Measurements from ENCODE around the gene NIBAN1. TPM values are rescaled to one million over a fixed set of nuclear protein-coding genes. Genes with fewer than 3 reads are reported as not detected.
"Not testable (repeated sequence)": the region's sequence is repeated elsewhere in the genome, so short reads cannot be mapped to it uniquely, and the experiment has no call there.

Gene NIBAN1, protein sequence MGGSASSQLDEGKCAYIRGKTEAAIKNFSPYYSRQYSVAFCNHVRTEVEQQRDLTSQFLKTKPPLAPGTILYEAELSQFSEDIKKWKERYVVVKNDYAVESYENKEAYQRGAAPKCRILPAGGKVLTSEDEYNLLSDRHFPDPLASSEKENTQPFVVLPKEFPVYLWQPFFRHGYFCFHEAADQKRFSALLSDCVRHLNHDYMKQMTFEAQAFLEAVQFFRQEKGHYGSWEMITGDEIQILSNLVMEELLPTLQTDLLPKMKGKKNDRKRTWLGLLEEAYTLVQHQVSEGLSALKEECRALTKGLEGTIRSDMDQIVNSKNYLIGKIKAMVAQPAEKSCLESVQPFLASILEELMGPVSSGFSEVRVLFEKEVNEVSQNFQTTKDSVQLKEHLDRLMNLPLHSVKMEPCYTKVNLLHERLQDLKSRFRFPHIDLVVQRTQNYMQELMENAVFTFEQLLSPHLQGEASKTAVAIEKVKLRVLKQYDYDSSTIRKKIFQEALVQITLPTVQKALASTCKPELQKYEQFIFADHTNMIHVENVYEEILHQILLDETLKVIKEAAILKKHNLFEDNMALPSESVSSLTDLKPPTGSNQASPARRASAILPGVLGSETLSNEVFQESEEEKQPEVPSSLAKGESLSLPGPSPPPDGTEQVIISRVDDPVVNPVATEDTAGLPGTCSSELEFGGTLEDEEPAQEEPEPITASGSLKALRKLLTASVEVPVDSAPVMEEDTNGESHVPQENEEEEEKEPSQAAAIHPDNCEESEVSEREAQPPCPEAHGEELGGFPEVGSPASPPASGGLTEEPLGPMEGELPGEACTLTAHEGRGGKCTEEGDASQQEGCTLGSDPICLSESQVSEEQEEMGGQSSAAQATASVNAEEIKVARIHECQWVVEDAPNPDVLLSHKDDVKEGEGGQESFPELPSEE
- total RNA-seq = 10 to 100 TPM; 68.8 to 71.7 TPM

DNA sequence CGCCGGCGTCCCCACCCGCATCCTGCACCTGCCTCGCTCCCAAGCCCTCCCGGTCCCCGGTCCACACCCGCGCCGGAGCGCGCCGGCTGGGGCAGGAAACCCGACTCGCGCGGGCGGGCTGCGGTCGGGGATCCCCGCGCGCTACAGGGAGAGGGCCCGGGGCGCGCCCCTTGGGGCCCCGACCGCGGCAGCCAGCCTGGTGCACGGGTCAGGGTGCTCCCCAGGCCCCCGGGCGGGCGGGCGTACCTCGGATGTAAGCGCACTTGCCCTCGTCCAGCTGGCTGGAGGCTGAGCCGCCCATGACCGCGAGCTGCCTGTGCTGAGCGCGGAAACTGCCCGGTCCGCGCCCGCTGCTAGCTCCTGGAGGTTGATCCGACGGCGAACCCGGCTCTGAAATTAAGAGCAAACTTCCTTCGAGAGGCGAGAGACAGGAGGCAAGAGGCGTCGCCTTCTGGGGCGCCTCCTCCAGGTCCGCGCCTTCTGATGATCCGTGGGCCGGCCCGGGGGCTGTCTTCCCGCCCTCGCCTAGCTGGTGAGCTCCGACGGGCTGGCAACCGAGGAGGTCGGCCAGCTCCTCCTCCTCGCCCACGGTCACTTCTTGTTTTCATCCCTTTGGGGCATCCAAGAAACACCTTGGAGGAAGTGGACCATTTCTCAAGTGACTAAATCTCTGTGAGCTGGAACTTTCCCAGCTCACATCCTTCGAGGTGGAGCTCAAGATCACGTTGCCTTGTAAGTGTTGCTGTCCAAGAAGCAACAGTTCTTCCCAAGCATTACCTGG lies at the start of gene NIBAN1:
Gene NIBAN1 (minus strand): TSS at position 453 of the 781 bp plus-strand sequence. CDS start 152 bp downstream, at position 301.
- Mint-ChIP-seq H3K36me3 (ENCODE audit: low read depth) (peaks cover 28% of the 10 kb centered on the region), H3K27me3 (peaks cover 3% of the 10 kb centered on the region), H3K4me1 (peaks cover 55% of the 10 kb centered on the region), H3K9me3 (no peaks in the 10 kb centered on the region), H3K27ac (peak within 1 kb of the TSS; percentile 87), H3K4me3 (peak within 1 kb of the TSS; percentile 90)
- peak; percentile 76 for DNase-seq
- ChIA-PET POLR2A (interaction anchor here (0.7 to 5.8 kb wide), 26 partner anchors 8 to 662 kb away, joined by 3 to 75 read pairs (median 5); partner anchors contain the start of genes EDEM3, IVNS1ABP, RNF2 and SWT1), CTCF (interaction anchor here (0.7 to 9.5 kb wide), 8 partner anchors 9 to 220 kb away, joined by 3 to 88 read pairs (median 4); partner anchors contain the start of gene EDEM3)

DNA sequence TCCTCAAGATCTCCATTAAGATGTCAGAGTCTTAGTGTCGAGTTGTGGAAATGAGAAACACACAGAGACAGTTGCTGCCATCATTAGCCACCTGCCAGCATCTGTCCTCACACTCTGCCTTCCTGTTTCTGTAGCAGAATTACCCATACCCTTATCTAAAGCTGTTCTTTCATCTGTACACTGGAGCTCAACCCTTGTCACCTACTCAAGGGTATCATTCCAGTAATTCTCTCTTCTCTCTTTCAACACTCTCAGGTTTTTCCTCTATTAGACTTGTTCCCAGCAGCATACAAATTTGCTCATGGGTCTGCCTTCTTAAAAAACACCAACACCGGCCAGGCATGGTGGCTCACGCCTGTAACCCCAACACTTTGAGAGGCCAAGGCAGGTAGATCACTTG lies 43.7 kb upstream of the NIBAN1 start:
- POLR2A ChIA-PET = no interaction called here
- DNase-seq = no peak
- Mint-ChIP-seq H3K9me3 (no peaks in the 10 kb centered on the region), H3K27ac (no peak overlapping the region), H3K4me1 (no peaks in the 10 kb centered on the region), H3K36me3 (ENCODE audit: low read depth) (no peaks in the 10 kb centered on the region), H3K27me3 (peaks cover 3% of the 10 kb centered on the region), H3K4me3 (no peak overlapping the region)
- CTCF ChIA-PET = no interaction called here

DNA sequence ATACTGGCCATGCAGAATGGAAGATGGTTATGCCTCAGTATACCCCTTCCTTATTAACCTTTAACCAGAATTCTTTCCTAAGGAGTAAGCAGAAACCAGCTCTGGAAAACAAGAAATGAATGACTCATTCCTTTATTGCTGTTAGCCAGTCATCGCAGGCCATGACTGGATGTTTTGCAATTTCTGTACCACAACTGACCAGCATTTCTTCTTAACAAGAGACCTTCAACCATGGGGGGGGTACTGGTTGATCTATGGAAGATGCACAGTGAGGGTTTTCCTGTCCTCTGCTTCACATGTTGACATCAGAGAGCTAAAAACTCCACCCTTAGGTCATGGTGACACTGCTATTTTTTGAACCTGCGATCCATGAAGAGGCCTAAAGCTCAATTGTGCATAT lies 43.0 kb upstream of the NIBAN1 start:
- ChIA-PET POLR2A (no interaction called here), CTCF (no interaction called here)
- no peak for DNase-seq
- H3K4me1 Mint-ChIP-seq = no peaks in the 10 kb centered on the region
- no peaks in the 10 kb centered on the region for H3K9me3 Mint-ChIP-seq
- H3K27me3 Mint-ChIP-seq = peaks cover 3% of the 10 kb centered on the region
- no peak overlapping the region for H3K27ac Mint-ChIP-seq
- H3K36me3 Mint-ChIP-seq (ENCODE audit: low read depth) = no peaks in the 10 kb centered on the region
- no peak overlapping the region for H3K4me3 Mint-ChIP-seq

DNA sequence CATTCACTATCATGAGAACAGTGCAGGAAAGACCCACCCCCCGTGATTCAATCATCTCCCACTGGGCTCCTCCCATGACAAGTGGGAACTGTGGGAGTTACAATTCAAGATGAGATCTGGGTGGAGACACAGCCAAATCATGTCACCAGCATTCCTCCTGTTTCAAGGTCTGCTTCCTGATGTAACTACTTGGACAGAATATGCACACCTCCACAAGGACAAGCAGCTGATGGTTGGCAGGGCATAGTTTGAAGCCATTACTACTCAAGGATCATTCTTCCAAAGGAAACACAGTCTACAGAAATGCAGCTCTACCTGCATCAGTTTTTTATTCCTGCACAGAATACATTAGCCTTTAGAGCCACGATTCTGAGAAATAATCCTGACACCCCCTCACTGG lies 42.6 kb upstream of the NIBAN1 start:
- no peak overlapping the region for H3K27ac Mint-ChIP-seq
- no peaks in the 10 kb centered on the region for H3K9me3 Mint-ChIP-seq
- POLR2A ChIA-PET = no interaction called here
- peaks cover 3% of the 10 kb centered on the region for H3K27me3 Mint-ChIP-seq
- H3K36me3 Mint-ChIP-seq (ENCODE audit: low read depth) = no peaks in the 10 kb centered on the region
- no peaks in the 10 kb centered on the region for H3K4me1 Mint-ChIP-seq
- CTCF ChIA-PET = no interaction called here
- no peak for DNase-seq
- H3K4me3 Mint-ChIP-seq = no peak overlapping the region

DNA sequence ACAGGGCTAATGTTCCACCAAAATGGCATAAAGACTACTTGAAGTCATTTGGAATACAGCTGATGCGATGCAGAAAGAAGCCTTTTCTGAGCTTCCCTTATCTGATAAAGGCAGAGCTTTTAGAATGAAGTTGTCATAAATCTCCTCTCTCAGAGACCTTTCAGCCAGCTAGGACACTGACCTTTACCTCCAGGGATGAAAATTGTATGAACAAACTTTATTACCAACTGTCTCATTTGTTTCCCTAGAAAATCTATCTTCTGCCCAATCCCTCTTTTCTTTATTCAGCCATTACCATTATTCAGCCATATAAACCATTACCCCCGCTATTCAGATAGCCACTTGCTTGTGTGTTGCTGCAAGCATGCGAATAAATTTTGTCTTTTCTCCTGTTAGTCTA lies 41.3 kb upstream of the NIBAN1 start:
- no peaks in the 10 kb centered on the region for H3K4me1 Mint-ChIP-seq
- POLR2A ChIA-PET = no interaction called here
- no peak for DNase-seq
- no peaks in the 10 kb centered on the region for H3K36me3 Mint-ChIP-seq (ENCODE audit: low read depth)
- H3K4me3 Mint-ChIP-seq = no peak overlapping the region
- no peak overlapping the region for H3K27ac Mint-ChIP-seq
- CTCF ChIA-PET = no interaction called here
- peaks cover 3% of the 10 kb centered on the region for H3K27me3 Mint-ChIP-seq
- H3K9me3 Mint-ChIP-seq = no peaks in the 10 kb centered on the region

DNA sequence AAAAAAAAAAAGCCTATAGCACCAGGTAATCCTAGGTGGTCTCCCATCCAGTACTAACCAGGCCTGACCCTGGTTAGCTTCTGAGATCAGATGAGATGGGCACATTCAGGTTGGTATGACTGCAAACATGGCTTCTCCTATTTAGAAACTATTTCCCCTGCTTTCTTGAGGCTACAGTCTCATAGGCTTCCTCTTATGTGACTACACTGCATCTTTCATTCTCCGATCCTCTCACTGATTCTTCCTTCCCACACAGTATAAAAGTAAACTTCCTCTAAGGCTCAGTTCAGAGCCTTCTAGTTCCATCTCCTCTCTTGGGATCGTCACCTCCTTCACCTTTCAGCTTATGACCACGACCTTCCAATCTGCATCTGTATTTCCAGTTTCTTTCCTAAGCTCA lies 40.6 kb upstream of the NIBAN1 start:
- H3K27me3 Mint-ChIP-seq = peaks cover 3% of the 10 kb centered on the region
- no peak overlapping the region for H3K27ac Mint-ChIP-seq
- POLR2A ChIA-PET = no interaction called here
- no peaks in the 10 kb centered on the region for H3K4me1 Mint-ChIP-seq
- DNase-seq = no peak
- CTCF ChIA-PET = interaction anchor here (0.6 kb wide), 1 partner anchor 209 kb away, joined by 3 read pairs; no protein-coding TSS in a partner anchor
- H3K36me3 Mint-ChIP-seq (ENCODE audit: low read depth) = no peaks in the 10 kb centered on the region
- H3K9me3 Mint-ChIP-seq = no peaks in the 10 kb centered on the region
- H3K4me3 Mint-ChIP-seq = no peak overlapping the region

DNA sequence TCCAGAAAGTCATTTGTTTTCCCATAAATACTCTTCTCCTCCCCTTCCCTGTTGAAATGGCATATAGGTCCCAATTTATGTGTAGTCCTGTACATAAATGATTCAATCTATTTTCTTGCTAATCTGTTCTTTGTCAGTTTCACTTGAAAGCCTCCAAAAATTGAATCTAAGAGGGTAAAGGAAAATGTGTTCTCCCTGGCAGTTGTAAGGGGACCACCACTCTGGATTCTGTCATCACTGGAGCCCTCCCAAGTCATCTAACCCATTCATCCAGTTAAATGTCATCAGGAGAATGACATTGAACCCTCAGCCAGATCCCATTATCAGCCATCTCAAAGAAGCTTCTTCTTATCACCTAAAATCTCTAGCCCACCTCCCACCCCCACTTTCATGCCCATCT lies 36.1 kb upstream of the NIBAN1 start:
- DNase-seq = no peak
- CTCF ChIA-PET = no interaction called here
- Mint-ChIP-seq H3K4me1 (no peaks in the 10 kb centered on the region), H3K36me3 (ENCODE audit: low read depth) (no peaks in the 10 kb centered on the region), H3K27me3 (peaks cover 3% of the 10 kb centered on the region), H3K27ac (no peak overlapping the region), H3K9me3 (no peaks in the 10 kb centered on the region), H3K4me3 (no peak overlapping the region)
- POLR2A ChIA-PET = no interaction called here

DNA sequence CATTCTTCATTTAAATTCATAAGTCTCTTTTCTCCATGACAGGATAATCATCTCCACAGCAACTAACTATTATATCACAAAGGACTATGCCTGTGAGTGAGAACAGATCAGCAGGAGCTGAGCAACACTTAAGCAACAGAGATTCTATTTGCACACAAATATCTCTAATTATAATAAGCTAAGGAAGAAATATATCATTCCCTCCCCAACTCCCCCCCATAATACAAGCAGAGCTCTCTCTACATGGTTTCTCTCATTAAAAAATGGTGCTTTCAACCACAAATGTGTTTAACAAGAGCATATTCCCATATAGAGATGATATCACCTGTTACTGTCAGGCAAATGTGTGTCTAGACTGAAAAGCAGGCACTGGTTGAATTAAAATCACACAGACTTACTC lies 34.5 kb upstream of the NIBAN1 start:
- CTCF ChIA-PET = no interaction called here
- Mint-ChIP-seq H3K4me3 (no peak overlapping the region), H3K36me3 (ENCODE audit: low read depth) (no peaks in the 10 kb centered on the region), H3K4me1 (no peaks in the 10 kb centered on the region), H3K27ac (no peak overlapping the region), H3K9me3 (no peaks in the 10 kb centered on the region), H3K27me3 (peaks cover 5% of the 10 kb centered on the region)
- DNase-seq = no peak
- POLR2A ChIA-PET = no interaction called here

DNA sequence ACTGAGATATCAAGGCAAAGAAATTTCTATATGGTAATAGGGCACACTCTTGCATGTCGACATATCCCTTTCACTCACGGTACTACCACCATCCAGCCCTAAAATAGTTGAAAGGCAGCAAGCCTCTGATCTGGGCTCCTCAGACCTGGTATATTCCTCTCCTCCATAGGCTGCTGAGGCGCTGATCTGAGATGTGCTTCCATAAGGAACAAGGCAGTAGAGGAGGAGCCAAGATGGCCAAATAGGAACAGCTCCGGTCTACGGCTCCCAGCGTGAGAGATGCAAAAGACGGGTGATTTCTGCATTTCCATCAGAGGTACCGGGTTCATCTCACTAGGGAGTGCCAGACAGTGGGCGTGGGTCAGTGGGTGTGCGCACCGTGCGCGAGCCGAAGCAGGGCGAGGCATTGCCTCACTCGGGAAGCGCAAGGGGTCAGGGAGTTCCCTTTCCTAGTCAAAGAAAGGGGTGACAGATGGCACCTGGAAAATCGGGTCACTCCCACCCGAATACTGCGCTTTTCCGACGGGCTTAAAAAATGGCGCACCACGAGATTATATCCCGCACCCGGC lies 27.1 kb upstream of the NIBAN1 start:
- H3K4me3 Mint-ChIP-seq; H3K9me3 Mint-ChIP-seq; H3K36me3 Mint-ChIP-seq (ENCODE audit: low read depth); DNase-seq; POLR2A ChIA-PET; CTCF ChIA-PET; H3K4me1 Mint-ChIP-seq; H3K27ac Mint-ChIP-seq: not testable (repeated sequence)
- peaks cover 15% of the 10 kb centered on the region for H3K27me3 Mint-ChIP-seq

DNA sequence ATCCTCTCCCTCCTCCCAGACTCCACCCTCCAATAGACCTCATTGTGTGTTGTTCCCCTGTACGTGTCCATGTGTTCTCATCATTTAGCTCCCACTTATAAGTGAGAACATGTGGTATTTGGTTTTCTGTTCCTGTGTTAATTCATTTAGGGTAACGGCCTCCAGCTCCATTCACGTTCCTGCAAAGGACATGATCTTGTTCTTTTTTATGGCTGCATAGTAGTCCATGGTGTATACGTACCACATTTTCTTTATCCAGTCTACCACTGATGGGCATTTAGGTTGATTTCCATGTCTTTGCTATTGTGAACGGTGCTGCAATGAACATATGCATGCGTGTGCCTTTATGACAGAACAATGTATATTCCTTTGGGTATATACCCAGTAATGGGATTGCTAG lies 25.7 kb upstream of the NIBAN1 start:
- H3K36me3 Mint-ChIP-seq (ENCODE audit: low read depth); H3K4me3 Mint-ChIP-seq; H3K9me3 Mint-ChIP-seq; POLR2A ChIA-PET; H3K4me1 Mint-ChIP-seq; H3K27ac Mint-ChIP-seq; DNase-seq; CTCF ChIA-PET: not testable (repeated sequence)
- H3K27me3 Mint-ChIP-seq = peaks cover 22% of the 10 kb centered on the region

DNA sequence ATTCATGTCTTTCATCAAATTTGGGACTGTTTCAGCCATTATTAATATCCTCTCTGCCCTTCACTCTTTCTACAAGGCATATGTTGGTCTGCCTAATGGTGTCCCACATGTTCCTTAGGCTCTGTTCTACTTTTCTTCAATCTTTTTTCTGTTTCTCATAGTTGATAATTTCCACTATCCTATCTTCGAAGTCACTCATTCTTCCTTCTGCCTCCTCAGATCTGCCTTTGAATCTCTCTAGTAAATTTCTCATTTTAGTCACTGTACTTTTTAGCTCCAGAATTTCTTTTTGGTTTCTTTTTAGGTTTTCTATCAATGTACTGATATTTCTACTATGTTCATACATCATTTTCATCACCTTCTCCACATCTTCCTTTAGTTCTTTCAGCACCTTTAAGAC lies 20.0 kb upstream of the NIBAN1 start:
- DNase-seq = no peak
- Mint-ChIP-seq H3K4me1 (no peaks in the 10 kb centered on the region), H3K27me3 (peaks cover 21% of the 10 kb centered on the region), H3K4me3 (no peak overlapping the region), H3K9me3 (peaks cover 10% of the 10 kb centered on the region), H3K36me3 (ENCODE audit: low read depth) (peaks cover 8% of the 10 kb centered on the region), H3K27ac (no peak overlapping the region)
- ChIA-PET CTCF (no interaction called here), POLR2A (no interaction called here)

DNA sequence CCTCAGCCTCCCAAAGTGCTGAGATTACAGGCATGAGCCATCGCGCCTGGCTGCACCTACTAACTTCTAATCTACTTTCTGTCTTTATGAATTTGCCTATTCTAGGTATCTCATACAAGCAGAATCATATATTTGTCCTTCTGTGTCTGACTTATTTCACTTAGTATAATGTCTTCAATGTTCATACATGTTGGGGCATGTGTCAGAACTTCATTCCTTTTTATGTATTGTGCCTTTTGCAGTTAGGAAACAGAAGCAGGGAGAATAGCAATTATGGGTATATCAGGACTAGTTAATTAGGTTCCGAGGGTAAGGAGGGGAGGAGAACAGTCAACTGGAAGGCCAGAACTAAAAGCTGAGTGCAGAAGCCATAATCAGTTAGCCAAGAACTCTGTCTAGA lies 18.0 kb upstream of the NIBAN1 start:
- H3K36me3 Mint-ChIP-seq (ENCODE audit: low read depth) = peaks cover 8% of the 10 kb centered on the region
- peaks cover 2% of the 10 kb centered on the region for H3K4me1 Mint-ChIP-seq
- DNase-seq = no peak
- H3K9me3 Mint-ChIP-seq = peaks cover 10% of the 10 kb centered on the region
- ChIA-PET POLR2A (no interaction called here), CTCF (interaction anchor here (0.8 to 1.5 kb wide), 2 partner anchors 10 to 177 kb away, joined by 3 to 5 read pairs; no protein-coding TSS in a partner anchor)
- no peak overlapping the region for H3K4me3 Mint-ChIP-seq
- H3K27ac Mint-ChIP-seq = no peak overlapping the region
- H3K27me3 Mint-ChIP-seq = peaks cover 17% of the 10 kb centered on the region

DNA sequence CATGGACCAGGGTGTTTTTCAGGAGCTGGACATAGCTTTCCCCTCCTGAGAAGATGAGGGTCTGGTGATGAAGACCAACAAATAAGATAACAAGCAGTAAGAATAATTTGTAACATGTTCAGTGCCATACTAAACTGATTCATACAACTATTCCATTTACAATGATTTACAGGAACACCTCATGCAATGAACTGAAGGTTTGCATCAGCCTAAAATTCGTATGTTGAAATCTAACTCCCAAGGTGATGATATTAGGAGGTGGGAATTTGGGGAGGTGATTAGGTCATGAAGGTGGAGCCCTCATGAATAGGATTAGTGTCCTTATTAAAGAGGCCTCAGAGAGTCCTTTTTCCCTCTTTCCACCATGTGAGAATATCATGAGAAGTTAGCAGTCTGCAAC lies 15.9 kb upstream of the NIBAN1 start:
- Mint-ChIP-seq H3K36me3 (ENCODE audit: low read depth) (peaks cover 4% of the 10 kb centered on the region), H3K4me1 (peaks cover 2% of the 10 kb centered on the region), H3K4me3 (no peak overlapping the region), H3K9me3 (peaks cover 5% of the 10 kb centered on the region), H3K27me3 (peaks cover 15% of the 10 kb centered on the region), H3K27ac (no peak overlapping the region)
- DNase-seq = no peak
- ChIA-PET POLR2A (no interaction called here), CTCF (no interaction called here)

Data from activated CD4-positive, alpha-beta memory T cell treated with anti-CD3 and anti-CD28 coated beads, Interleukin-2, amount 10 ng/mL, durations not matched to agents 7 days and 5 days (primary cell).